ENCODE measurements around the gene LRRC8E. TPM values are rescaled to one million over a fixed set of nuclear protein-coding genes. Genes with fewer than 3 reads are reported as not detected.
"Not testable (repeated sequence)": the region's sequence is repeated elsewhere in the genome, so short reads cannot be mapped to it uniquely, and the experiment has no call there.

LRRC8E gene
- total RNA-seq, 1 donor from 2014 or later, result not detected

- intact Hi-C loops (cut with micrococcal nuclease), result loop anchor here (5.0 to 10.0 kb wide), 3 partner anchors 73 to 1866 kb away; partner anchors contain the start of gene RAB11B
Measured at GRCh38 chr19:7928741-7929701, 40.7 kb downstream of the LRRC8E start.

GRCh38 chr19:7930030-7930429, 41.7 kb downstream of the LRRC8E start:
- intact Hi-C loops (cut with micrococcal nuclease), result not testable (repeated sequence)

GRCh38 chr19:7930765-7931164, 42.5 kb downstream of the LRRC8E start:
- intact Hi-C loops (cut with micrococcal nuclease), result no loop called here

DNA sequence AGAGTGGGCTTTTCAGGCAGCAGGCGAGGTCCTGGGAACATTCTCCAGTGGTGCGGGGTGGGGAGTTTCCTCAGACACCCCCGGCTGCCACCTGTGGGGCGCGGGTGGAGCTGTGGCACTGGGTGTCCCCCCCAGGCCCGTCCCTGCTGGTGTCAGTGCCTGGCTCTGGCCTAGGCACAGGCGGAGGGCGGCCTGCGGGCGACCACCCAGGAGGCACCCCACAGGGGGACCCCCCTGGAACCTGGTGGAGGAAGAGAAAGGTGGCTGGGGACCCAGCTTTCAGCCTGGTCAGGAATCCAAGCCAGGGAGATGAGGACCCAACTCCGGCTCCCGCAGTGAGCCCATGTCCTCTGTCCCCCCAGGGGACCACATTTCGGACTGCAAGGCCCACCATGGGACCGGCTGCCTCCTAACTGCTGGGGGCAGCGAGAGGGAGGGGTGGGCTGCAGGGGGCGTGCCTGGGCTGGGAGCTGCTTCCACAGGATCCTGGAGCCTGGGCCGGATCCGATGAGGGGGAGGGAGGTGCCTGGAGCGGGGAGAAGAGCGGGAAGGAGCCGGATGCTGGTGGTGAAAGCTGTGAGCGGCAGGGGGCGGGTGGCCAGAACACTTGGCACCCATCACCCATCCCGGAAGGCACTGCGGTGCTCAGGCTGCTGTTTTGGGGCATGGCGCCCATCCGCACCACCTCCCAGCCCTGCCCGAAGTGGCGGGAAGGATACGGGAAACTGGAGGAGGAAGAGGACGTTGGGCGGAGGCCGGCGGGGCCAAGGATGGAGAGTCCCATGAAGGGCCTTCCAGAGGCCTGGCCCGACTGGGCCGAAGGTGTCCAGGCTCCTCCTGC, 43.1 kb downstream of the LRRC8E start:
- intact Hi-C loops (cut with micrococcal nuclease), result no loop called here

DNA sequence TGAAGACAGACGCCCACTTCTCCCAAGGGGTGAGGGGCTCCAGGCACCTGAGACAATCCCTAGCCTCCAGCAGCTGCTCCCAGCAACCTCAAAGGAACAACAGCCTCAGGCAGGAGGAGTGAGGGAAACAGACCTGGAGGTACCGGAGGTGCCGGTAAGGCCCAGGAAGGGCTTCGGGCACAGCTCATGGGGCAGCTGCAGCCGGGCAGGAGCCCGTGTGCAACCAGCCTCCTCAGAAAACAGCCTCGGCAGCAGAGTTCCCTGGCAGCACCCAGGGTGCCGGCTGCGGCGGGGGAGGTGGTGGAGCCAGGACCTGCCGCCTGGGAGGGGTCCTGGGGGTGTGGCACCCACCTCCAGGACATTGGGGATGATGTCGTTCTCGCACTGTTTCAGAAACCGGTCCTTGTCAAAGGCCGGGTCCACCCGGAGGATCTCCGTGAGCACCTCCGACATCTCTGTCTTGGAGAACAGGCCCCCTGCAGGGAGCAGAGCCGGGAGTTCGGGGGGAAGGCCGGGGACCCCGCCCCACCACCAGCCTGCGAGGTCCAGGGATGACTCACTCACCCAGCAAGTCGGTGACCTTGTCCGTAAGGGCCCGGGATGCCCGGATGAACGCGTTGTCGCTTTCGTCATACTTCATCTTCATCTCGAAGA, 44.1 kb downstream of the LRRC8E start:
- intact Hi-C loops (cut with micrococcal nuclease), result no loop called here

DNA sequence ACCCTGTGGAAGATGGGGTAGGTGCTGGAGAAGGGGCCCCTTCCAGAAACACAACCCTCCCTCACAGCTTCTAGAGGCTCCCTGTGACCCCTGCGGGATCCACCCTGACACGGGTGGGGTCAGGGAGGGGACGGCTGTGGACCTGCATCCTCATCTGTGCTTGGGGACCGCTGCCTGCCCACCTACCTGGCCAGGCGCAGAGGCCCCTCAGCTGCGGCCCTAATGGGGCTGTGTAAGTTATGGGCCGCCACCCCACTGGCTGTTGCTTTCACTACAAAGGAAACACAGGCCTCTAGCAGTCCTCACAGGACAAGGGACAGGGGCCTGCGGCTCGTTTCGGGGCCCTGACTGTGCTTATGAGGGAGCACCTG, 44.6 kb downstream of the LRRC8E start:
- intact Hi-C loops (cut with micrococcal nuclease), result no loop called here

DNA sequence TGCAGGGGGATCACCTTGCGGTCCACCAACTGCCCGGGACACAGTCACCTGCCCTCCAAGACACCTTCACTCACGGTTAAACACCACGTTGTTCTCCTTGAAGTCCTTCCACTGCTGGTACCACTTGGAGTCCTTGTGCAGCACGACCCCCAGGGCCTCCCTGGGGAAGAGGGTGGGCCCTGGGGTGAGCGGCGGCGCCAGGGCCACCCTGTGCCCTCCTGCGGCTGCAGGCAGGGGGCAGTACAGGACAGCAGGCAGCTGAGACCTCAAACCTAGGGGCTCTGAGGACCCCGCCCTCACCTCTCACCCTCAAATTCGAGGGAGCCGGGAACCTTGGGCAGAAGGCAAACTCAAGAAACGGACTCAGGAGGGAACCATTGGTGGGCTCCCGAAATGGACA, 45.1 kb downstream of the LRRC8E start:
- intact Hi-C loops (cut with micrococcal nuclease), result no loop called here

DNA sequence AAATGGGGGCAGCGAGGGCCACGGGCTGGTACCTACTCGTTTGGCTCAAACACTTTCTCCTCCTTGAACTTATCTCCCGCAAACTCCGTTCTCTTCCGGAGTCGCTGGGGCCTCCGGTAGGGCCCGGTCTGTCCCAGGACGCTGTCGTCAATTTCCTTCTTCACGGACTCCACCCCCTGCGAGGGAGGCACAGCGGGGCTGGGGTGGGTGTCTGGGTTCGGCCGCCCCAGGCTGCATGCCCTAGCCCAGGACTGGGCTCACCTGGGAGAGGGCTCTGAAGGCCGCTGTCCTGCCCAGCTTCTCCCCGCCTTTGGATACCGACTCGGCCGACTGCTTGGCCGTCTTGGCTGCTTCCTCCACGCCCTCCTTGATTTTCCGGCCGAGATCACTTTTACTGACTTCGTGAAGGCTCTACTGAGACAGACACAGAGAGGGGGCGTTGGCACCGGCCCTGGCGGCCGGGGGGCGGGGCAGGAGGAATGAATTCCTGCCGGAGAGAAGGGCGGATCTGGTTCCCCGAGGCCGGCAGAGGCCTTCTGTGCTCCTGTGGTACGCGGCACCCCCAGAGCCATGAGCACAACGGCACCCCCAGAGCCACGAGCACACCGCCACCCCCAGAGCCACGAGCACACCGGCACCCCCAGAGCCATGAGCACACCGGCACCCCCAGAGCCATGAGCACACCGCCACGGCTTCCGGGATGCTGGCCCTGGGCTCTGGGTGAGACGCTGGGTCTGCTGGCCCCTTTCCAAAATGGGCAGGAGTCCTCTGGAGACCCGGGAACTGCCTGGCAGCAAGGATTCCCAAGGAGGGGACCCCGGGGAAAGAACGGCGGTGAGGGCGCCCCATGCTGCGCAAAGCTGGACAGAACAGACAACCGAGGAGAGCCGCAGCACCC, 45.8 kb downstream of the LRRC8E start:
- intact Hi-C loops (cut with micrococcal nuclease), result no loop called here

- intact Hi-C loops (cut with micrococcal nuclease), result no loop called here
Measured at GRCh38 chr19:7934766-7935165, 46.5 kb downstream of the LRRC8E start.

GRCh38 chr19:7940841-7941240, 52.5 kb downstream of the LRRC8E start:
- intact Hi-C loops (cut with micrococcal nuclease), result no loop called here

DNA sequence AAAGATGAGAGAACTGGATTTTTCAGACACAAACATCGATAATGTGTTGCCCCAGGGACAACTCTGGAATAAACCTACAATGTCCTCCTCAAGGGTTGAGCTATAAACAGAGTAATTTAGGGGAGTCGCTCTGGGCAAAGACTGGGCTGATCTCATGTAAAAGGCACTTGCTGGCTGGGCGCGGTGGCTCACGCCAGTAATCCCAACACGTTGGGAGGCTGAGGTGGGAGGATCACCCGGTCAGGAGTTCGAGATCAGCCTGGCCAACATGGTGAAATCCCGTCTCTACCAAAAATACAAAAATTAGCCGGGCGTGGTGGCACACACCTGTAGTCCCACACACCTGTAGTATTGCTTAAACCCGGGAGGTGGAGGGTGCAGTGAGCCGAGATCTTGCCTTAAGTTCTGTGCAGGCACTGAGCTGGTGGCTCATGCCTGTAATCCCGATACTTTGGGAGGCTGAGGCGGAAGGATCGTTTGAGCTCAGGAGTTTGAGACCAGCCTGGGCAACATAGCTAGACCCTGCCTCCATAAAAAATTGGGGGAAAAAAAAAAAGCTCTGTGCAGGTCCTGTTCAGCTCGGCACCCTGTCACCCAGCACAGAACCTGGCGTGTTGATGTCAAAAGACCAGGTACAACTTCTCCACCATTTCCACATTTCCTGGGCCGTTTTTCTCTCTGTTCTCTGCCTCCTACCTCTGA, 53.7 kb downstream of the LRRC8E start:
- intact Hi-C loops (cut with micrococcal nuclease), result loop anchor here (2.0 kb wide), 2 partner anchors 379 to 449 kb away; partner anchors contain the start of genes NDUFA7, RAB11B and RPS28

- intact Hi-C loops (cut with micrococcal nuclease), result loop anchor here (1.0 to 2.0 kb wide), 5 partner anchors 23 to 448 kb away; partner anchors contain the start of genes MAP2K7, NDUFA7, RAB11B and RPS28
Measured at GRCh38 chr19:7942981-7943443, 54.7 kb downstream of the LRRC8E start.

DNA sequence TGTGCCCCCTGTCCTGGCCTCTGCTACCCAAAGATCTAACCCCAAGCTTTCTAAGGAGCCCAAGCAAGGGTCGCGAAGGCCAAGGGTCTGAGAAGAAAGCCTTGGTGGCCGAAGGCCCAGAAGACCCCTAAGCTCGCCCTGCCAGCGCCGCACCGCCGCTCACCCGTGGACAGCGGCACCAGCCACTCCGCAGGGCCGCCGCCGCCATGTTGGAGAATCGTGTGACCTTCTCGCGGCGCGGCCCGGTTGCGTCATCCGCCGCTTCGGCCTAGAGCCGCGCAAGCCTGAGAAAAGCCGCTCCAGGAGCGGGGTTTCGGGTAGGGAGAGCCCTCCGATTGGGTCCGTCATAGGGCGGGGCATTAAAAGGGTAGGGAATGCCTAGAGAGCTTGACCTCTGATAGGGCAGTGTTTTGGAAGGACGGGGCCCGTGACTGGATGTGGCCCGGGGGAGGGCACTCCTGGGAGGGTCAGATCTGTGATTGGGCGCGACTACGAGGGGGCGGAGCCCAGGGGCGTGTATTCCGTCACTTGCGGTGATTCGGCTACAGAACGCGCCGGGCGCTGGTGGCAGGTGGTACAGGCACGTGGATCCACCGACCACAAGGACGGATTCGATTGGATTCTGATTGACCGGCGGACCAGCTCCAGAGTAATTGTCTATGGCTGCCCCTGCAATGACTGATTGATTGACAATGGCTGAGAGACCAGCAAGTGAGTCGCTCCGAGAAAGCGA, 55.3 kb downstream of the LRRC8E start, which contains the start of gene TIMM44:
Gene TIMM44 (minus strand): TSS at position 223 of the 733 bp plus-strand sequence. CDS start 15 bp downstream, at position 208.
- intact Hi-C loops (cut with micrococcal nuclease), result loop anchor here (1.0 to 2.0 kb wide), 7 partner anchors 23 to 447 kb away; partner anchors contain the start of genes MAP2K7, NDUFA7, RAB11B and RPS28

DNA sequence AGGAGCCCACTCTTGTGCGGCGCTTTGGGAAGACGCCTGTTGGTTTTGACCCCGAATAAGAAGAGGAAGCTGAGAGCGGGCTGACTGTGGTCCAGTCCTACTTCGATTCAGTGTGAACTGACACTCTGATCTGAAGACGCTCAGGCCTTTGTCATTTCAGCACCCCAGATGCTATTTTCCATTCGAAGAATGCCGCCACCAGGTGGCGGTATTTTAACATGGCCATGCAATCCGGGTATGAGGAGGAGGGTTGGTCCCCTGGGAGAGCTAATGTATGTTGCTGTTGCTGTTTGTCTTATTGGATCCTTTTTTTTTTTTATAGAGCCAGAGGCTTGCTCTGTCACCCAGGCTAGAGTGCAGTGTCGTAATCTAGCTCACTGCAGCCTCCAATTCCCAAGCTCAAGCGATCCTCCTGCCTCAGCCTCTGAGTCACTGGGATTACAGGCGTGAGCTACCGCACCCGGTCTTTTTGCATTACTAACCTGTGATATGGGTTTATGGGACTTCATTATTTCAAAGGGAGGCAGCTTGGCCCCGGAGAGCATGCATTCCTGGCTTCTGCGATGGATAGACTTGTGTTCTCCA, 56.0 kb downstream of the LRRC8E start:
- intact Hi-C loops (cut with micrococcal nuclease), result loop anchor here (1.0 kb wide), 2 partner anchors 58 to 309 kb away; no protein-coding TSS in a partner anchor

DNA sequence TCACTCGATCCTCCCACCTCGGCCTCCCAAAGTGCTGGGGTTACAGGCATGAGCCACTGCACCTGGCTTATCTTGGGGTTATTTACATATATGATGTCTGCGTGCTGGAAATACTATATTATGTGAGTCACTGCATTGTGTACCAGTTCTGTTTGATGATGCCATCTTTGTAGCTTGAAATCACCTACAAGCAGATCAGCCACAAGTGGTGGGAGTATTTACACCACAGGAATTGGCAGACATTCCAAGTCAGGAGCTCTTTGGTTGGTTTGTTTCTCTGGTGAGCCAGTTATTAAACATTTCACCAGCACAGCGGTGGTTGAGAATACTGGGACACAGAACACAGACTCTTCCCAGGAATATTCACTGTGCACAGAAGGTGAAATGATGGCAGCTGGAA, 59.6 kb downstream of the LRRC8E start:
- intact Hi-C loops (cut with micrococcal nuclease), result no loop called here
